Adrenal gland (tissue), 5 donors: ENCODE results near the gene TTC23L.

ENCODE experiments used
- POLR2A ChIP-seq, 2 donors: fragments of 450-650 bp; IDR thresholded peaks; one replicate each; pipeline ENCODE4 v1.6.1; 2017; ENCODE audit warnings: antibody characterized with exemption in 2 of 2, mild to moderate bottlenecking in 2 of 2, moderate library complexity in 1 of 2
- TF ChIP-seq, protein P1 (sequence below), 6 experiments: fragments of 450-650 bp in 4 of 6; fragments of 200-600 bp in 2 of 6; sonication (generic) in 1 of 6; IDR thresholded peaks; 1 replicate in 5 of 6; 2 replicates in 1 of 6; pipeline versions ENCODE4 v1.5.1 to v1.8.0; 2016 to 2021; ENCODE audit warnings: antibody characterized with exemption in 6 of 6, mild to moderate bottlenecking in 2 of 6, moderate library complexity in 1 of 6
- donor health status: DM: no; HTN: no; CAD: no.

DNA sequence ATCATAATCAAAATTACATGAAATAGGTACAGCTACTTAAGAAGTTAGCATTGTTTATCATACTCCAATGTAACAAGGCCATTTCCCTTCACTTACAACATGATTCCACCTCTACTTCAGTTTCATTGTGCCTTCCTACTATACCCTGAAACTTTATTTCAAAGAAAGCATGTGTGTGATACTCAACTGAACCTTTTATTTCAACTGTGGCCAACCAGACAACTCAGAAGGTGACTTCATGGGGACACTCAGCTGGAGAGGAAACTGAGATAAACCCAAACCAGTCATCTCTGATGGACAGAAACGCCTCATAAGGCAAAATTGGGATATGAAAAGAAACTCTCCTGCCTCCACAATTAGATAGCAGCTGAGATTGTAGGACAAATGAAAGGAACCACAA lies 5.9 kb upstream of the TTC23L start:
- TF ChIP-seq POLR2A (IDR thresholded peaks at IDR 0.05), result no peak
- TF ChIP-seq, protein P1, sequence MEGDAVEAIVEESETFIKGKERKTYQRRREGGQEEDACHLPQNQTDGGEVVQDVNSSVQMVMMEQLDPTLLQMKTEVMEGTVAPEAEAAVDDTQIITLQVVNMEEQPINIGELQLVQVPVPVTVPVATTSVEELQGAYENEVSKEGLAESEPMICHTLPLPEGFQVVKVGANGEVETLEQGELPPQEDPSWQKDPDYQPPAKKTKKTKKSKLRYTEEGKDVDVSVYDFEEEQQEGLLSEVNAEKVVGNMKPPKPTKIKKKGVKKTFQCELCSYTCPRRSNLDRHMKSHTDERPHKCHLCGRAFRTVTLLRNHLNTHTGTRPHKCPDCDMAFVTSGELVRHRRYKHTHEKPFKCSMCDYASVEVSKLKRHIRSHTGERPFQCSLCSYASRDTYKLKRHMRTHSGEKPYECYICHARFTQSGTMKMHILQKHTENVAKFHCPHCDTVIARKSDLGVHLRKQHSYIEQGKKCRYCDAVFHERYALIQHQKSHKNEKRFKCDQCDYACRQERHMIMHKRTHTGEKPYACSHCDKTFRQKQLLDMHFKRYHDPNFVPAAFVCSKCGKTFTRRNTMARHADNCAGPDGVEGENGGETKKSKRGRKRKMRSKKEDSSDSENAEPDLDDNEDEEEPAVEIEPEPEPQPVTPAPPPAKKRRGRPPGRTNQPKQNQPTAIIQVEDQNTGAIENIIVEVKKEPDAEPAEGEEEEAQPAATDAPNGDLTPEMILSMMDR (IDR thresholded peaks at IDR 0.05), result no peak
